ENCODE data around the gene DRC3. TPM values are rescaled to one million over a fixed set of nuclear protein-coding genes. Genes with fewer than 3 reads are reported as not detected.

The DRC3 gene
- total RNA-seq (1.1 TPM in 2 replicates), polyA plus RNA-seq (1.8 and 3.2 TPM in 2 replicates)

- H3K27me3 ChIP-seq = no peaks in the 10 kb centered on the region
- peak within 1 kb of the TSS; percentile 82 for H3K4me2 ChIP-seq
- peak within 1 kb of the TSS; percentile 21 for H2AFZ ChIP-seq
- WGBS (ENCODE audit: low lambda C conversion rate, missing lambda C conversion rate) = 2% methylated on average over 47 of the region's 59 CpGs
- H3K79me2 ChIP-seq = peaks cover 43% of the 10 kb centered on the region
- DNase-seq (ENCODE audit: low spot score) = peak; percentile 100
- peak within 1 kb of the TSS; percentile 32 for H3K4me3 ChIP-seq
- no peaks in the 10 kb centered on the region for H3K9me2 ChIP-seq (replicated peaks; ENCODE audit: insufficient read depth)
- H3K27ac ChIP-seq = peak within 1 kb of the TSS; percentile 12
- TF ChIP-seq EZH2phosphoT487 (IDR thresholded peaks at IDR 0.05; ENCODE audit: low read depth, severe bottlenecking, unreplicated experiment) (no peak), EZH2 (IDR thresholded peaks at IDR 0.05; ENCODE audit: borderline replicate concordance) (no peak), CTCF (IDR thresholded peaks at IDR 0.05; ENCODE audit: poor library complexity) (peak; percentile 7)
- no peaks in the 10 kb centered on the region for H3K9me3 ChIP-seq (ENCODE audit: low read depth)
- no peaks in the 10 kb centered on the region for H3K36me3 ChIP-seq (replicated peaks; ENCODE audit: insufficient read depth, low read depth)
- H3K4me1 ChIP-seq (ENCODE audit: insufficient read depth) = peaks cover 14% of the 10 kb centered on the region
- H4K20me1 ChIP-seq (ENCODE audit: insufficient read depth, poor library complexity, severe bottlenecking) = no peaks in the 10 kb centered on the region
Measured at GRCh38 chr17:17972126-17972951, at the start of gene DRC3, which contains the start of gene TOM1L2. Gene DRC3, plus strand, starts transcription at chr17:17972862. Its CDS starts 4,737 bp downstream, at chr17:17977599. Gene TOM1L2, minus strand, starts transcription at chr17:17972400. Its CDS starts 87 bp downstream, at chr17:17972313.

DNA sequence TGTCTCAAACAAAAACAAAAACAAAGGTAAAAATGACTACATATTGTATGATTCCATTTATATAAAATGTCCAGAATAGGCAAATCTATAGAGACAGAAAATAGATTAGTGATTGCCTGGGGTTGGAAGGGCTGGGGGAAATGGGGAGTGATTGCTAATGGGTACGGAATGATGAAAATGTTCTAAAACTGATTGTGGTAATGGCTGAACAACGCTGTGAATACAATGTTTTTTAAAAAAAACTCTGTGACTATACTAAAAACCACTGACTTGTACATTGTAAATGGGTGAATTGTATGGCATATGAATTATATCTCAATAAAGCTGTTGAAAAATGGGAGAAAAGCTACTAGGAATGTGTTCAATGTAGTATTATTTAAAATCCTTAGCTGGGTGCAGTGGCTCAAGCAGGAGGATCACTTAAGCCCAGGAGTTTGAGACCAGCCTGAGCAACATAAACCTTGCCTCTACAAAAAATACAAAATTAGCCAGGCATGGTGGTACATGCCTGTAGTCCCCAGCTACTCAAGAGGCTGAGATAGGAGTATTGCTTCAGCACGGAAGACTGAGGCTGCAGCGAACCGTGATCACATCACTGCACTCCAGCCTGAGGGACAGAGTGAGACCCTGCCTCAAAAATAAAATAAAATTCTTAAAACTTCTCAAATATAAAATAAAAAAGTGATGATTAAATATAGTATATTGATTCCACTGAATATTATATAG, 48.4 kb upstream of the DRC3 start:
- H3K27ac ChIP-seq = no peak overlapping the region
- no peaks in the 10 kb centered on the region for H3K27me3 ChIP-seq
- H3K4me3 ChIP-seq = no peak overlapping the region
- no peaks in the 10 kb centered on the region for H3K9me2 ChIP-seq (replicated peaks; ENCODE audit: insufficient read depth)
- no peak overlapping the region for H2AFZ ChIP-seq
- peaks cover 56% of the 10 kb centered on the region for H3K79me2 ChIP-seq
- H3K36me3 ChIP-seq (replicated peaks; ENCODE audit: insufficient read depth, low read depth) = no peaks in the 10 kb centered on the region
- peaks cover 29% of the 10 kb centered on the region for H3K4me1 ChIP-seq (ENCODE audit: insufficient read depth)
- WGBS (ENCODE audit: low lambda C conversion rate, missing lambda C conversion rate) = over 99% methylated on average over 5 of the region's 5 CpGs
- no peaks in the 10 kb centered on the region for H3K9me3 ChIP-seq (ENCODE audit: low read depth)
- TF ChIP-seq EZH2phosphoT487 (IDR thresholded peaks at IDR 0.05; ENCODE audit: low read depth, severe bottlenecking, unreplicated experiment) = no peak
- TF ChIP-seq EZH2 (IDR thresholded peaks at IDR 0.05; ENCODE audit: borderline replicate concordance) = no peak
- TF ChIP-seq CTCF (IDR thresholded peaks at IDR 0.05; ENCODE audit: poor library complexity) = no peak
- no peak for DNase-seq (ENCODE audit: low spot score)
- no peak overlapping the region for H3K4me2 ChIP-seq
- H4K20me1 ChIP-seq (ENCODE audit: insufficient read depth, poor library complexity, severe bottlenecking) = no peaks in the 10 kb centered on the region

DNA sequence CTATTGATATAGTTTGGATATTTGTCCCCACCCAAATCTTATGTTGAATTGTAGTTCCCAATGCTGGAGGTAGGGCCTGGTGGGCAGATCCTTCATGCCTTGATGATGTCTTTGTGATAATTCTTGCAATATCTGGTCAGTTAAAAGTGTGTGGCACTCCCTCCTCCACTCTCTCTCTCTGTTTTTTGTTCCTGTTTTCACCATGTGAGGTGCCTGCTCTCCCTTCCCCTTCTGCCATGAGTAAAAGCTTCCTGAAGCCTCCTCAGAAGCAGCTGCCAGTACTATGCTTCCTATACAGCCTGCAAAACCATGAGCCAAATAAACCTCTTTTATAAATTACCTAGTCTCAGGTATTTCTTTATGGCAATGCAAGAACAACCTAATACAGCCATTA, 47.8 kb upstream of the DRC3 start:
- Histone ChIP-seq H3K9me2 (replicated peaks; ENCODE audit: insufficient read depth) (no peaks in the 10 kb centered on the region), H3K4me2 (no peak overlapping the region), H2AFZ (no peak overlapping the region), H3K4me3 (no peak overlapping the region), H3K9me3 (ENCODE audit: low read depth) (no peaks in the 10 kb centered on the region), H4K20me1 (ENCODE audit: insufficient read depth, poor library complexity, severe bottlenecking) (no peaks in the 10 kb centered on the region), H3K27me3 (no peaks in the 10 kb centered on the region), H3K4me1 (ENCODE audit: insufficient read depth) (peaks cover 29% of the 10 kb centered on the region), H3K36me3 (replicated peaks; ENCODE audit: insufficient read depth, low read depth) (no peaks in the 10 kb centered on the region), H3K79me2 (peaks cover 54% of the 10 kb centered on the region), H3K27ac (no peak overlapping the region)
- no peak for TF ChIP-seq EZH2 (IDR thresholded peaks at IDR 0.05; ENCODE audit: borderline replicate concordance)
- TF ChIP-seq EZH2phosphoT487 (IDR thresholded peaks at IDR 0.05; ENCODE audit: low read depth, severe bottlenecking, unreplicated experiment) = no peak
- no peak for DNase-seq (ENCODE audit: low spot score)

DNA sequence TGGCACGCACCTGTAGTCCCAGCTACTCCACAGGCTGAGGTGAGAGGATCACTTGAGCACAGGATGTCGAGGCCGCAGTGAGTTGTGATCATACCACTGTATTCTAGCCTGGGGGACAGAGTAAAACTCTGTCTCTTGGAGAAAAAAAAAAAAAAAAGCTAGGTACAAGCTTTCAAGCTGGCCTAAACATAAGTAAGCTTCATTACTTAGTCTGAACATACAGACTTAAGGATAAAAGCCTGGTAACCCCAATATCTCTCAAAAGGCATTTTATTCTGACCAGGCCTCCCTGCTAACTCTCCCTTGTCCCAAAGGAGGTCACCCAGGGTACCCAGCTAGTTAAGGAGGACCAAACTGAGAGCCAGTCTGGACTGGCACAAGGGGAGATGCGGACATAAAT, 46.6 kb upstream of the DRC3 start:
- Histone ChIP-seq H3K27ac (no peak overlapping the region), H3K27me3 (no peaks in the 10 kb centered on the region), H3K9me3 (ENCODE audit: low read depth) (no peaks in the 10 kb centered on the region), H2AFZ (no peak overlapping the region), H4K20me1 (ENCODE audit: insufficient read depth, poor library complexity, severe bottlenecking) (no peaks in the 10 kb centered on the region), H3K79me2 (peaks cover 50% of the 10 kb centered on the region), H3K4me2 (no peak overlapping the region), H3K4me3 (no peak overlapping the region), H3K4me1 (ENCODE audit: insufficient read depth) (peaks cover 23% of the 10 kb centered on the region), H3K9me2 (replicated peaks; ENCODE audit: insufficient read depth) (no peaks in the 10 kb centered on the region), H3K36me3 (replicated peaks; ENCODE audit: insufficient read depth, low read depth) (no peaks in the 10 kb centered on the region)
- TF ChIP-seq CTCF (IDR thresholded peaks at IDR 0.05; ENCODE audit: poor library complexity) (no peak), EZH2phosphoT487 (IDR thresholded peaks at IDR 0.05; ENCODE audit: low read depth, severe bottlenecking, unreplicated experiment) (no peak), EZH2 (IDR thresholded peaks at IDR 0.05; ENCODE audit: borderline replicate concordance) (no peak)
- no peak for DNase-seq (ENCODE audit: low spot score)
- 70% methylated on average over 4 of the region's 4 CpGs for WGBS (ENCODE audit: low lambda C conversion rate, missing lambda C conversion rate)
